ENCODE measurements around the gene MYOZ3. TPM values are rescaled to one million over a fixed set of nuclear protein-coding genes. Genes with fewer than 3 reads are reported as not detected.

The MYOZ3 gene
- total RNA-seq, 1 donor from 2014 or later = 0.07 TPM

DNA sequence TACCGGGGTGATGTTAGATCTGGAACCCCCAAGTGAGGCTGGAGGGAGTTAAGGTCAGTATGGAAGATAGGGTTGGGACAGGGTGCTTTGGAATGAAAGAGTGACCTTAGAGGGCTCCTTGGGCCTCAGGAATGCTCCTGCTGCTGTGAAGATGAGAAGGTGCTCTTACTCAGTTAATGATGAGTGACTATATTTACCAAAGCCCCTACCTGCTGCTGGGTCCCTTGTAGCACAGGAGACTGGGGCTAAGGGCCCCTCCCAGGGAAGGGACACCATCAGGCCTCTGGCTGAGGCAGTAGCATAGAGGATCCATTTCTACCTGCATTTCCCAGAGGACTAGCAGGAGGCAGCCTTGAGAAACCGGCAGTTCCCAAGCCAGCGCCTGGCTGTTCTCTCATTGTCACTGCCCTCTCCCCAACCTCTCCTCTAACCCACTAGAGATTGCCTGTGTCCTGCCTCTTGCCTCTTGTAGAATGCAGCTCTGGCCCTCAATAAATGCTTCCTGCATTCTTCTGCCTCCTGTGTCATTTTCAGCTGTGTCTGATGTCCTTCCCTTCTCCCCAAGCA, 2.3 kb upstream of the MYOZ3 start:
- intact Hi-C loops (cut with micrococcal nuclease) = loop anchor here (5.0 kb wide), 1 partner anchor 189 kb away; the partner anchor contains the start of gene IRGM

DNA sequence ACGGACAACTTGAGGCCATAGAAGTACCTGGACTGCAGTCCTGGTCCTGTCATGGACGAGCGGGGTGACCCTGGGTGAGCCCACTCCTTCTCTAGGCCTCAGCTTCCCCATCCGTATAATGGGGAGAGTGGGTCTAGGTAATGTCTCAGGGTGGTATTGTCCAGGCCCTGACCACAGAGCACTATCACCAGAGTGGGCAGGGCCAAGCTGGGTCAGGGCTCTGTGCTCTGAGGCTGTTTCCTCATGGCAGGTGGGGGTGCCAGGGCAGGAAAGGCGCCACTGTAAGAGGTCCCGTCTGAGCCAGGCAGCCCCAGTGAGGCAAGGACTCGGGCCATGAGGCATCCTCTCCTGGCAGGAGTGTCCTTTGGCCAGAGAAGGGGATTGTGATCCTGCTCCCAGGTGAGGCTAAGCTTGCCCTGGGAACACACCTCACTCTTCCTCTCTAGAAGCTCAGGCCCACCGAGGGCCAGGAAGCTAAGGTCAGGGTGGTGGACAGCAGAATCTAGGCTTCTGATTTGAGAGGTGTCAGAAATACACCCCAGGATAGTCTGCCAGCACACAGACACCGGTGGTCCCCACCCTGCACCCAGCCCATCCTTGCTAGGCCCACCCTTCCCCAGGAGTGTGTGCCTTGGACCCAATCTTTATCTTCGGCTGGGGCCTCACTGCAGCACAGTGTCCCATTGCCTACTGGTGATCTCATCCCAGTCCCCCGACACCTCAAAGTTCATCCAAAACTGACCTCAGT, 1.5 kb upstream of the MYOZ3 start:
- intact Hi-C loops (cut with micrococcal nuclease) = loop anchor here (5.0 kb wide), 1 partner anchor 188 kb away; the partner anchor contains the start of gene IRGM

DNA sequence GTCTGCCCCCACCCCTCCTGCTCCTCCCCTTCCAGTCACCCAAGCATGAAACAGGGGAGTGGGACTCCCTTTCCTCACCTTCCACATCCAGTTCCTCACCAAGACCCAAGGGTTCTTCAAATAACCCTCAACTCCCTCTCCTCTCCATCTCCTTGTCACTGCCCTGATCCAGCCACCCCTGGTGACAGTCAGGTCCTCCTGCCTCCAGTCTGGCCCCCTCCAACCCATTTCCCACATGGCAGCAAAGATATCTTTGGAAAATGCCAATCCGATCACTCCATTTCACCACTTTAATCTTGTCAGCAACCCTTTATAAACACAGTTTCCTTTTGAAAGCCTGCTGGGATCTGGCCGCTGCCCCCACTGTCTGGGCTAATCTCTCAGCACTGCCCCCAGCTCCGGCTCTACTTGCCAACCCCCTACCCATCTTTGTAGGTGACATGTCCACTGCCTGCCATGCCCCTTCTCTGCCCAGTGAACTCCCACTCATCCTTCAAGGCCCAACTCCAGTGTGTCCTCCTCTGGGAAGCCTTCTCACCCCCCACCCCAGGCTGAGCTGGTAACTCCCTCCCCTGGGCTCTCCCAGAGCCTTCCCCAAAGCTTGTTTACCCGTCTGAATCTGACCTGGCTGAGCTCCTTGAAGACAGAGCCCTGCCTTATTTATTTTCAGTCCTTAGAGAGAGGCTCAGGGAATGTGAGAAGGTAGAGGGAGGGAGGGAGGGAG, 781 bp upstream of the MYOZ3 start:
- intact Hi-C loops (cut with micrococcal nuclease) = no loop called here

DNA sequence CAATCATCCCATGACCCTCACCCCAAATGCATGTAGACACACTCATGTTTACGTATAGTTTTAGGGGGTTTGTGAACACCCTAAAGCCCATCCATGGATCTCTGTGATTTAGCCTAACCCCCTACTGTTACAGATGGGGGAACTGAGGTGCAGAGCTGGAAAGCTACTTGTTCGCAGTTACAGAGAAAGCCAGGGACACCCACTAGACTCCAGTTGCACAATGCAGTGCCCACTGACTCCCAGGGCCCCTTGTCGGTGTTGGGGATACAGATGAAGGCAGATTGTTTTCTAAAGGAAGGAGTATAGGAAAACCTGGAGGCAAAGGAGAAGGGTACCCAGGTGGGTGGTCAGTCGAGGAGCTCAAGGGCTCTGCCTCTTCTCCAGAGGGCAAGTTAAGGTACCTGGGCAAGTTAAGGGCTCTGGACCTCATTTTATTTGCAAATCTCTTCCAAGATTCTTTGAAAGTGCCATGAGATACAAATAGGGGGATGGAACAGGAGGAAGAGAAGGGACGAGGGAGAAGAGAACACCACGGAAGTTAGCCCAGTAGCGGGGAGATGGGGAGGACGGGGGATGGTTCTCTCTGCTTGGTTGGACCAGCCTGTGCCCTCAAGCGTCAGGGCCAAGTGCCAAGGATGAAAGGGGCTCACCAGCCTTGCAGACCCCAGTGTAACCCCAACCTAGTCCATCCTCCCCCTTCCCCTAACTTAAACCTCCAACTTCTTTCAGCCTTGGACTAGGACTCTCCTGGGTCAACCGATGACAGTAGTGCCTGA, 958 bp downstream of the MYOZ3 start:
- intact Hi-C loops (cut with micrococcal nuclease) = no loop called here

DNA sequence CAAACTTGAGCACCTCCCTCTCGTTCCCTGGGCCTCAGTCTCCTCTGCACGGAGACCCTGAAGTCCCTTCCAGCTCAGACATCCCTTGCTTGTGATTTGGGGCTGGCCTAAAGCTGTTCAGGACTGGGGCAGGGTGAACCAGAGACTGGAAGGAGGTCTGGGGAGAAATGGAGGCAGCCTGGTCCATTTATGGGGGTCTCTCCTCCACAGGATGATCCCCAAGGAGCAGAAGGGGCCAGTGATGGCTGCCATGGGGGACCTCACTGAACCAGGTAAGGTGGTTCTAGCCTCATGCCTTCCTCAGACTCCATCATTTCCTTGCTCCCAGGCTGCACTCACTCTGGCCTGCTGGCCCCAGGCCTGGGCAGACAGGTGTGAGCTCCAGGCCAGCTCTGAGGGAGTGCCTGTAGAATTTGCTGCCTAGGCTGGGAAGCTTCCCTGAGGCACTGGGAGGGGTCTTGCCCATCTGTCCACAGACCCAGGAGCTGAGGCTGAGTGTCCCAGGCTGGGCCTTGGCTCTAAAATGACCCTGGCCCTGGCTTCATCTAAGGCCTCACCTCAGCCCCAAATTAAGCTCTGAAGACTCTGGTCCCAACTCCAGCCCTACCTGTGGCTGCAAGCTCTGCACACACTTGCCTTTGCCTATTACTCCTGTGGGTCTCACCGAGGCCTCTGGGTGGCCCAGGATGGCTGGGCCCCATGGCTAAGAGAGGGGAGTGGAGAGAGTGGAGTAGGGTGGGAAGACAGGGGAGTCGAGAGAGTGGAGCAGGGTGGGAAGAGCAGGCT, 1.9 kb downstream of the MYOZ3 start:
- intact Hi-C loops (cut with micrococcal nuclease) = no loop called here

DNA sequence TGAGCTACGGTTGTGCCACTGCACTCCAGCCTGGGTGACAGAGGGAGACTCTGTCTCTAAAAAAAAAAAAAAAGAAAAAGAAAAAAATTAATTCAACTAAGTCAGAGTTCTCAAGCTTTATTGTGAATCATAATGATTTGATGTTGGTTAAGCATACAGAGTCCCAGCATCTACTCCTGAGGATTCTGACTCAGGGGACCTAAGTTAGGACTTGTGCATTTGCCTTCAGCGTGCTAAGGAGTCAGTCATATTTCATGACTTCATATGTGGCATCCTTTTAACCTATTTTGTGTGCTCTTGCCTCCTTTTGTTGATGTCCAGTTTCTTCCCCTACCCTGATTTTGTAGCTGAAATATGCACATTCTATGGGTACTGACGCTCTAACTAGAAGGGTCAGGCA, 2.9 kb downstream of the MYOZ3 start:
- intact Hi-C loops (cut with micrococcal nuclease) = no loop called here

DNA sequence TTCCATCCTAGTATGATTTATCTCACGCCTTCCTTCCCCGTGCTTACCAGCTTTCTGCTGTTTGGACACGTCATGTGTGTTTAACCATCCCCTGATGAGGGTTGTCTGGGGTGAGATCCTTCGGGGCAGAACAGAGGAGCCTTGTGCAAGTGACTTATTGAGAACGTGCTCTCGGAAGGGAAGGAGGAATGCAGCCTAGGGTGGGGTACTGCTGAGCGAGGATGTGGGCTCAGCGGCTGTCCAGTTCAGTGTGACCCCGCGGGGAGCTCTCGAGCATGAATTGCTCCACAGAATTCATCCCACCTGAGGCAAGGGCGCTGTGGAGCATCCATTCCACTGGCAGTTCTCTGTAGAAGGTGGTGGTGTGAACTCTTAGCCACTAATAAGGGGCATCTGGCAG, 4.0 kb downstream of the MYOZ3 start:
- intact Hi-C loops (cut with micrococcal nuclease) = no loop called here

DNA sequence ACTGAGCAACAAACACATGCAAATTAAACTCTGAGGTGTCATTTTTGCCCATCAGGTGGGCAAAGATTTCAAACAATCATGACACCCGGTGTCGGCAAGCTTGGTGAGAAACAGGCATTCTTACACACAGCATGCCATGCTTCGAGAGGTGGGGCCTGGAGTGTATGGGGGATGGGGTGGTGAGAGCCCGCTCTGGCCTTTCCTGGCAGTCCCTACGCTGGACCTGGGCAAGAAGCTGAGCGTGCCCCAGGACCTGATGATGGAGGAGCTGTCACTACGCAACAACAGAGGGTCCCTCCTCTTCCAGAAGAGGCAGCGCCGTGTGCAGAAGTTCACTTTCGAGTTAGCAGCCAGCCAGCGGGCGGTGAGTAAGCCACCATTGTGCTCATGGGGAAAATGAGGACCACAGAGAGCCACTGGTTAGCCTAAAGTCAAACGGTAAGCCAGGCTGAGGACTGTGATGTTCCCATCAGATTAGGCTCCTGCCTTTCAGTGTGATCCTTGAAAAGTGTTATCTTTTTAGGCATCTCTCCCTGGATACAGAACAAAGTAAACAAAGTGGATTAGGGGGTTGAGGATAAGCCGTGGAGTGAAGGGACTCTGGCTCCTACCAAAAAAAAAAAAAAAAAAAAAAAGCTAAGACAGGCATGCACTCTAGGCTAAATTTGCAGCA, 9.4 kb downstream of the MYOZ3 start:
- intact Hi-C loops (cut with micrococcal nuclease) = no loop called here

DNA sequence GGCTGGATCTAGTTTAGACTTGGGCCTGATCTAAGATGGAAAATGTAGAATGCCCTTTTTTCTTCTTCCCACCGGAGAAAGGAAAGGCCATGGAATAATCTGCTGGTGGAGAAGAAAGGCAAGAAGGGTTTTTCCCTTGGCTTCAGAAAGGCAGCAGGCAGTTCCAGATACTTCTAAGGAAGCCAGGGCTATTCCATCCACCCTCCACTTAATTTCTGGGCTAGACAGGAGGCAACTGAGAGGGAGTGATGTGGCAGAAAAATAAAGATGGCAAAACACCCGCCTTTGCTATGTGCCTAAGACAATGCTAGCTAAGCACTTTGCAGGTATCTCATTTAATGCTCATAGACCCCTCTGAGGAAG, 9.9 kb downstream of the MYOZ3 start:
- intact Hi-C loops (cut with micrococcal nuclease) = no loop called here

DNA sequence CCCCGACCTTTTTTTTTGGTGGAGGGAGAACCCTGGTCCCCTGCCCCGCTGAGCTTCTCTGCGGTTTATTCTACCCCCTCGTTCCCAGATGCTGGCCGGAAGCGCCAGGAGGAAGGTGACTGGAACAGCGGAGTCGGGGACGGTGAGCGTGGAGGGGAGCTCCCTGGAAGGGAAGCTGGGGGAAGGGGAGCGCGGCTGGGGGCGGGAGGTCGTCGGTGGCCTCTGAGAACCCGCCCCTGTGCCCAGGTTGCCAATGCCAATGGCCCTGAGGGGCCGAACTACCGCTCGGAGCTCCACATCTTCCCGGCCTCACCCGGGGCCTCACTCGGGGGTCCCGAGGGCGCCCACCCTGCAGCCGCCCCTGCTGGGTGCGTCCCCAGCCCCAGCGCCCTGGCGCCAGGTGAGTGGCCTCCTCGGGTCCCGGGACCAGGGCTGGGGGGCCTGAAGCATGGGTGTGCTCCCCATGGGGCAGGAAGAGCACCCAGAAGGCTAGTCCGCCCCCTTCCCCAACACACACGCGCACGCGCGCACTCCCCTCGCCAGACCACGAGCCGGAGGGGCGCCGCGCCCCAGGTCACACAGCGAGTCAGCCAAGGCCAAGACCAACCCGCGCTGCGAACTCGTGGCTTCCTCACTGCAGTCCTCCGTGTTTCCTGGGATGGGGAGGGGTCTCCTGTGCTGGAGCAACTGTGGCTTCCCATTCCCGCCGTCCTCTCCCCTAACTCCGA, 10.6 kb downstream of the MYOZ3 start:
- intact Hi-C loops (cut with micrococcal nuclease) = no loop called here

DNA sequence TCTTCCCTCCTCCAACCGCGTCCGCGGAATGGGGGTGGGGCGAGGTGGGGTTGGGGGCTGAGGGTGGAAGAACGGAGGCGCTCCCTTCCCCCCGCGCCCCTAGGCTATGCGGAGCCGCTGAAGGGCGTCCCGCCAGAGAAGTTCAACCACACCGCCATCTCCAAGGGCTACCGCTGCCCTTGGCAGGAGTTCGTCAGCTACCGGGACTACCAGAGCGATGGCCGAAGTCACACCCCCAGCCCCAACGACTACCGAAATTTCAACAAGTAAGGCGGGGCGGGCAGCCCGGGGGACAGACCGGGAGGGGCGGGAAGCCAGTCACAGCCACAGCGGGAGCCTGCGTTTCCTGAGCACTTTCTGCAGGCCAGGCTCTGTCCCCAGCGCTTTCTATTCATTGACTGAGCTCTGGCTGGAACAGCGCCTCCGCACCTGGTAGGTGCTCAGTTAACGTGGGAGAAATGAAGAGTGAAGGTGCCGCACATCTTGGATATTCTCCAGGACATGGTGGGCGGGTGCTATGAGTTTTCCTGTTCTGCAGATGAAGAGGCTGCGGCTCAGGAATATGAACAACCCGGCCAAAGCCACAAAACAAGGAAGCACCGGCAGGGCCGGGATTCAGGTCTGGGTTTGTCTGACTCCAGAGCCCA, 11.3 kb downstream of the MYOZ3 start:
- intact Hi-C loops (cut with micrococcal nuclease) = no loop called here

DNA sequence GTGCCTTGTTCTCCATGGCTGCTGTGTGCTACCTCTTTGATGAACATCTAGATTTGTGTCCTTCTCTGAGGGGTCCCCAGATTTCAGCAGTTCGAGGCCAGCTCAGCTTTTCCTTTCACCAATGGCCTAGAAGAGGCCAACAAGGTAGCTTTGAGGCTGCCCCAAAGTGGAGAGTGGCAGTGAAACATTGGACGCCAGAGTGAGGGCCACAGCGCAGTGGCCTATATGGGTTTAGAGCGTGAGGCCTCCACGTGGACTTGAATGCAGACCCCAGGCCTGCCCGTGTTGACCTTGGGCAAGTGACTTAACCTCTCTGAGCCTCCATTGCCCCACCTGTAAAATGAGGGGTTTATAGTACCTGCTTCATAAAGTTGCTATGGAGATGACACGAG, 11.8 kb downstream of the MYOZ3 start:
- intact Hi-C loops (cut with micrococcal nuclease) = no loop called here

DNA sequence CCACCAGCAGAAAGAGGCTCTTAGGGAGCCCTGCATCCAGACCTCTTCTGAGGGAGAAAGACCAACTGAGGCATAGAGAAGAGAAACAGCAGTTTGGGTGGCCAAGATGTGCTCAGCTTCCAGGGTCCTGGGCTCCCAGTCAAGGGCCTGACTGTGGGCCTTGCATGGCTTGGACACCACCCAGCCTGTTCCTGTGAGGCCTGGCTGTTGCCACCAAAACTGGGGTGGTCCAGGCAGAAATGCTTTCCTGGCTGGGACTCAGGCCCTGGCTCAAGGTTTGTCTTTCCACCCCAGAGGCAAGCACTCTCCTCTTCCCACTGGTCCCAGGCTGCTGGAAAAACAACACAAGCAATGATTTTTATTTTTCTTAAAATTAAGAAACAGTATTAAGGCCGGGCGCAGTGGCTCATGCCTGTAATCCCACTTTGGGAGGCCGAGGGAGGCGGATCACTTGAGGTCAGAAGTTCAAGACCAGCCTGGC, 13.3 kb downstream of the MYOZ3 start:
- intact Hi-C loops (cut with micrococcal nuclease) = no loop called here

DNA sequence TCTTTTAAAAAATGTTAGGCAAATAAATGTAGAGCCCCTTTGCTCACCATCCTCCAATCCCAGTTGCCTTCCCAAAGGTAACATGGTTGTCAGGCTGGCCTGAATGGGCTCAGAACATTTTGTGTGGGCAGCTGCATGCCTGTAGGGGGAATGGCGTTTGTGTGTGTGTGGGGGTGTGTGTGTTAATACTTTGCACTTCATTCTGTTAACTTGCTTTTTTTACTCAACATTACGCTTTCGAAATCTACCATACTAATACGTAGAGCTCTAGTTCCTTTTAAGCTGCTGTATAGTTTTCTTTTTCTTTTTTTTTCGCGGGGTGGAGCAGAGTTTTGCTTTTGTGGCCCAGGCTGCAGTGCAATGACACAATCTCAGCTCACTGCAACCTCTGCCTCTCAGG, 14.0 kb downstream of the MYOZ3 start:
- intact Hi-C loops (cut with micrococcal nuclease) = no loop called here

DNA sequence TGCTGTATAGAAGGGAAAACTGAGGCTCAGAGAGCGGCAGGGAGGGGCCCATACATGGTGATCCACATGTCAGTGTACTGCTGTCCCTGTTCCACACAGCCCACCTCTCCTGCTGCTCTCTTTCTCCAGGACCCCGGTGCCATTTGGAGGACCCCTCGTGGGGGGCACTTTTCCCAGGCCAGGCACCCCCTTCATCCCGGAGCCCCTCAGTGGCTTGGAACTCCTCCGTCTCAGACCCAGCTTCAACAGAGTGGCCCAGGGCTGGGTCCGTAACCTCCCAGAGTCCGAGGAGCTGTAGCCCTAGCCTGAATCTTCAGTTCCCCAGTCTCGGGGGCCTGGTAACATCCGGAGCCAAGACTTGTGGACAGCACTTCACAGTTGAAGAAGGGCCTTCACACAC, 15.5 kb downstream of the MYOZ3 start:
- intact Hi-C loops (cut with micrococcal nuclease) = no loop called here

DNA sequence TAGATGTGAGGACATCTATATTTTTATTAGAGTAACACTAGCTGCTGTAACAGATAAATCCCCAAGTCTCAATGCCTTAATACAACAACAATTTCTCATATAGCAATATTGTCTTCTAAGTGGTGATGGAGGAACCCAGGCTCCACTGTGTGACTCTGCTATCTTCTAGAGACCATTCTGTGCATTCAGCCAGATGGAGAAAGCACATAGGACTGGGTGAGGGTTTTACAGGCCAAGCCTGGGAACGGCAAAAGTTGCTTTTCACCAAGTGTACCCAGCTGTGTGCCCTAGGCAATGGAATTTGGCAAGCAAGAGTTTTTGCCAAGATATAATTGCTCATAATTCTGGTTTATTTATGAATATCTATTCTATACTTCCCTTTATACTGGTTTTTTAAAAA, 28.1 kb downstream of the MYOZ3 start:
- intact Hi-C loops (cut with micrococcal nuclease) = no loop called here

DNA sequence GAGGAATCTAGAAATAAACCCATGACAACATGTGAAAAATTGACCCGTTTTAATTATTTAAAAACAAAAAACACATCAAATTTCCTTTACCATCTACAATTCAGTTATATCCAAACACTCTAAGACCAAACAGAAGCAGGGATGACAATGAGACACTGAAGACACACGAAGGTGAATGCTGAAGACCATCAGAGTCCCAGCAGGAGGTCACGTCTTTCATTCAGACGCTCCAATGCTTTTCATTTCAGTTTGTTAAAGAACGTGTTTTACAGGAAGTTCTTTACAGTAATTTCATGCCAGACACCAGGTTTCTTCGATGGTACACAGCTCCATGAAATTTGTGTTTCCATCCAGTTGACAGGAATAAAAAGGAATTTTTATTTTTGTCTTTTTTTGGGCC, 29.7 kb downstream of the MYOZ3 start:
- intact Hi-C loops (cut with micrococcal nuclease) = no loop called here

DNA sequence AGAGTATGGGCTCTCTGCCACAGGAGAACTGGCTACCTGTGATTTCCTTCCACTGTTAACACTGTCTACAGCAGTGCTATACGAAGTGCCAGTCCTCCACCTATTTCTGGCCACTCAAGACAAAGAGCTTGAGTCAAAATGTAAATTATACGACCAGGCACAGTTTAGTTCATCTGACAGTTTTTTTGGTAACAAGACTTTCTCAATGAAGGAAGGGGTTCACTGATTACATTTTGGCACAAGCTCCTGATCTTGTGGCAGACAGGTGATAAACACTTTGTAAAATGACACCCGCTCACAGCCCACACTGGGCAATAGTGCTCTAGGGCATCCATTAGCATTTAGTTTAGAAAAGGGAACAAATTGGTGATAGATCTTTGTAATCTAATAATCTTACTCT, 31.2 kb downstream of the MYOZ3 start:
- intact Hi-C loops (cut with micrococcal nuclease) = no loop called here

DNA sequence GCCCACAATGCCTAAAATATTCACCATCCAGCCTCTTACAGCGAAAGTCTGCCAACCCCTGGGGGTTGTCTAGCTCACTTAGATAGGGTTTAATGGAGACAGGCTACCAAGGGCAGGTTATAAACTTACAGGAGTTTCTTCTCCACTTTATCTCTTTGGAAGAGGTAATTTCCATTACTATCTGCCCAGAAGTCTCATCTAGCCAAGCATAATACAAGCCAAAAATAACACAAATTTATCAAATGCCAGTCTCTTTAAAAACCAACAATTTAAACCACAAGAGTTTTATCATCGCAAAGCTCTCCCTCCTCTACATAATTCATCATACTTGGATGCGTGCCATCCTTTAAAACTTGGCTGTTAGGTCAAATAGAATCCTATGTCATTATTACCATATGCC, 33.6 kb downstream of the MYOZ3 start:
- intact Hi-C loops (cut with micrococcal nuclease) = no loop called here
